HEK293 (cell line): ENCODE results near the gene CNPY1.

Experiments used
- CTCF ChIA-PET: fragments of 350-600 bp; formaldehyde crosslinking; extraction: SDS; loops from one replicate; lab custom pipeline; 2021; ENCODE audit warnings: antibody characterized with exemption; lab: Yijun Ruan, JAX
- POLR2A ChIA-PET: fragments of 300-600 bp; formaldehyde crosslinking; extraction: SDS; loops from one replicate; lab custom pipeline; 2020; ENCODE audit warnings: antibody characterized with exemption, inconsistent platforms; lab: Yijun Ruan, JAX
- H3K27ac ChIP-seq: fragments of 200-500 bp; sonication (Bioruptor generic); 2 replicates; pipeline ENCODE4 v1.5.1; 2014; ENCODE audit warnings: low read depth, low read length, control low read depth, inconsistent platforms; ENCODE audit errors: extremely low read depth
- H3K36me3 ChIP-seq, 2 experiments: fragments of 200-500 bp in 1 of 2; sonication (Bioruptor generic) in 1 of 2; 1 replicate in 1 of 2; 2 replicates in 1 of 2; pipeline ENCODE4 v1.5.1; 2014 to 2017; ENCODE audit warnings: inconsistent platforms in 2 of 2, low read length in 2 of 2; ENCODE audit not compliant: control insufficient read depth in 2 of 2, insufficient read depth in 1 of 2
- H3K4me1 ChIP-seq: fragments of 200-500 bp; sonication (Bioruptor generic); 2 replicates; pipeline ENCODE4 v1.5.1; 2014; ENCODE audit warnings: mild to moderate bottlenecking, low read length, inconsistent platforms; ENCODE audit not compliant: control insufficient read depth, insufficient read depth
- H3K4me3 ChIP-seq: 2 replicates; pipeline ENCODE4 v1.5.1; 2011; ENCODE audit warnings: low read depth, mild to moderate bottlenecking, control low read depth, low read length, moderate library complexity
- H3K9me3 ChIP-seq: fragments of 200-500 bp; sonication (Bioruptor generic); 2 replicates; pipeline ENCODE4 v1.5.1; 2014; ENCODE audit warnings: low read depth, low read length, inconsistent platforms; ENCODE audit not compliant: control insufficient read depth, insufficient read depth
- BCL11B ChIP-seq: fragments of 450-650 bp; formaldehyde crosslinking; IDR thresholded peaks from 2 replicates; pipeline ENCODE4 v1.5.1; 2016; ENCODE audit warnings: low read depth, missing biosample characterization, missing genetic modification characterization
- GLIS2 ChIP-seq: fragments of 450-650 bp; formaldehyde crosslinking; IDR thresholded peaks from 2 replicates; pipeline ENCODE4 v1.5.1; 2016; ENCODE audit warnings: missing biosample characterization, missing genetic modification characterization
- KLF1 ChIP-seq: fragments of 450-650 bp; formaldehyde crosslinking; IDR thresholded peaks from 2 replicates; pipeline ENCODE4 v1.5.1; 2016; ENCODE audit warnings: missing biosample characterization, missing genetic modification characterization
- SCRT1 ChIP-seq: fragments of 450-650 bp; formaldehyde crosslinking; IDR thresholded peaks from 2 replicates; pipeline ENCODE4 v1.5.1; 2016; ENCODE audit warnings: missing biosample characterization, missing genetic modification characterization, borderline replicate concordance
- ZBTB17 ChIP-seq: fragments of 450-650 bp; formaldehyde crosslinking; IDR thresholded peaks from 2 replicates; pipeline ENCODE4 v1.5.1; 2016; ENCODE audit warnings: missing biosample characterization, missing genetic modification characterization
- ZBTB8A ChIP-seq: fragments of 450-650 bp; formaldehyde crosslinking; IDR thresholded peaks from 2 replicates; pipeline ENCODE4 v1.5.1; 2016; ENCODE audit warnings: missing biosample characterization, missing genetic modification characterization
- ZEB2 ChIP-seq: fragments of 450-650 bp; formaldehyde crosslinking; IDR thresholded peaks from 2 replicates; pipeline ENCODE4 v1.5.1; 2016; ENCODE audit warnings: missing biosample characterization, missing genetic modification characterization
- ZFHX2 ChIP-seq: fragments of 450-650 bp; formaldehyde crosslinking; conservative IDR thresholded peaks from 2 replicates; pipeline ENCODE4 v1.5.1; 2016; ENCODE audit warnings: missing biosample characterization, missing genetic modification characterization
- ZNF114 ChIP-seq: fragments of 450-650 bp; formaldehyde crosslinking; IDR thresholded peaks from 2 replicates; pipeline ENCODE4 v1.5.0; 2017; ENCODE audit warnings: missing biosample characterization, missing genetic modification characterization
- ZNF221 ChIP-seq: fragments of 450-650 bp; formaldehyde crosslinking; IDR thresholded peaks from 2 replicates; pipeline ENCODE4 v1.5.1; 2017; ENCODE audit warnings: missing biosample characterization, missing genetic modification characterization, borderline replicate concordance
- ZNF248 ChIP-seq: fragments of 450-650 bp; formaldehyde crosslinking; IDR thresholded peaks from 2 replicates; pipeline ENCODE4 v1.5.1; 2017; ENCODE audit warnings: missing biosample characterization, missing genetic modification characterization
- ZNF391 ChIP-seq: fragments of 450-650 bp; formaldehyde crosslinking; IDR thresholded peaks from 2 replicates; pipeline ENCODE4 v1.5.1; 2016; ENCODE audit warnings: low read depth, missing biosample characterization, missing genetic modification characterization, borderline replicate concordance
- ZNF473 ChIP-seq: fragments of 450-650 bp; formaldehyde crosslinking; IDR thresholded peaks from 2 replicates; pipeline ENCODE4 v1.5.1; 2017; ENCODE audit warnings: missing biosample characterization, missing genetic modification characterization
- ZNF555 ChIP-seq: fragments of 450-650 bp; formaldehyde crosslinking; conservative IDR thresholded peaks from 2 replicates; pipeline ENCODE4 v1.5.1; 2017; ENCODE audit warnings: missing biosample characterization, mild to moderate bottlenecking, missing genetic modification characterization, inconsistent platforms
- ZNF600 ChIP-seq: fragments of 450-650 bp; formaldehyde crosslinking; IDR thresholded peaks from 2 replicates; pipeline ENCODE4 v1.5.1; 2016; ENCODE audit warnings: missing biosample characterization, missing genetic modification characterization
- ZNF621 ChIP-seq: fragments of 450-650 bp; formaldehyde crosslinking; IDR thresholded peaks from 2 replicates; pipeline ENCODE4 v1.5.1; 2017; ENCODE audit warnings: missing biosample characterization, missing genetic modification characterization
- ZNF658 ChIP-seq: fragments of 450-650 bp; formaldehyde crosslinking; IDR thresholded peaks from 2 replicates; pipeline ENCODE4; 2016; ENCODE audit warnings: missing biosample characterization, missing genetic modification characterization
- ZNF660 ChIP-seq: fragments of 450-650 bp; IDR thresholded peaks from 2 replicates; pipeline ENCODE4 v1.5.1; 2018; ENCODE audit warnings: missing biosample characterization, mild to moderate bottlenecking, missing genetic modification characterization
- ZSCAN16 ChIP-seq: fragments of 450-650 bp; formaldehyde crosslinking; IDR thresholded peaks from 2 replicates; pipeline ENCODE4 v1.5.1; 2016; ENCODE audit warnings: missing biosample characterization, missing genetic modification characterization
- TF ChIP-seq, protein P1 (sequence below): fragments of 450-650 bp; formaldehyde crosslinking; IDR thresholded peaks from 2 replicates; pipeline ENCODE4 v1.5.1; 2016; ENCODE audit warnings: missing biosample characterization, missing genetic modification characterization
- TF ChIP-seq, protein P2 (sequence below): fragments of 450-650 bp; formaldehyde crosslinking; IDR thresholded peaks from 2 replicates; pipeline ENCODE4 v1.5.1; 2016; ENCODE audit warnings: missing biosample characterization, missing genetic modification characterization, low read depth
- TF ChIP-seq, protein P3 (sequence below): fragments of 450-650 bp; formaldehyde crosslinking; IDR thresholded peaks from 2 replicates; pipeline ENCODE4 v1.5.1; 2016; ENCODE audit warnings: missing biosample characterization, missing genetic modification characterization
- TF ChIP-seq, protein P4 (sequence below): fragments of 450-650 bp; formaldehyde crosslinking; IDR thresholded peaks from 2 replicates; pipeline ENCODE4 v1.5.1; 2016; ENCODE audit warnings: missing biosample characterization, missing genetic modification characterization, borderline replicate concordance

CNPY1 gene

DNA sequence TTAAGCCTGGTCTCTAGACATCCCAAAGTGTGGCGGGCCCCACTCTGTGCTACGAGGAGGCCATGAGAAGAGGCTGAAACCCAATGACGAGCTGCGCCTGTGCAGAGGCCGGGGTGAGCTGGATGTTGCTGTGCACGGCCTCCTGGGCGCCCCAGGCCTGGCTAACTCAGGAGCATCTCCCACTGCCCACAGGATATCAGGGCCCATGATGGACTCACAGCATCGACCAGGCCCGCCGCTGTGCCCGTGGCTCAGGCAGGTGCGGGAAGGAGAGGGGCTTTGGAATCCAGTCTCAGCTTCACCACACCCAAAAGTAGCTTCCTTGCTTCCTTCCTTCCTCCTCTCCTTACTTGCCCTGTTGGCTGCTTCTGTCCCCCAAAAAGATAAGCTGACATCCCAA is 4.6 kb upstream of the CNPY1 start:
- POLR2A ChIA-PET: no interaction called here
- TF ChIP-seq ZNF473 (tag by site-specific recombination) (no peak), ZNF114 (tag by site-specific recombination) (no peak), ZNF660 (no peak), ZNF248 (no peak), ZNF221 (no peak), ZNF621 (tag by site-specific recombination) (no peak), BCL11B (no peak), ZNF391 (tag by site-specific recombination) (no peak)
- TF ChIP-seq, protein P1, sequence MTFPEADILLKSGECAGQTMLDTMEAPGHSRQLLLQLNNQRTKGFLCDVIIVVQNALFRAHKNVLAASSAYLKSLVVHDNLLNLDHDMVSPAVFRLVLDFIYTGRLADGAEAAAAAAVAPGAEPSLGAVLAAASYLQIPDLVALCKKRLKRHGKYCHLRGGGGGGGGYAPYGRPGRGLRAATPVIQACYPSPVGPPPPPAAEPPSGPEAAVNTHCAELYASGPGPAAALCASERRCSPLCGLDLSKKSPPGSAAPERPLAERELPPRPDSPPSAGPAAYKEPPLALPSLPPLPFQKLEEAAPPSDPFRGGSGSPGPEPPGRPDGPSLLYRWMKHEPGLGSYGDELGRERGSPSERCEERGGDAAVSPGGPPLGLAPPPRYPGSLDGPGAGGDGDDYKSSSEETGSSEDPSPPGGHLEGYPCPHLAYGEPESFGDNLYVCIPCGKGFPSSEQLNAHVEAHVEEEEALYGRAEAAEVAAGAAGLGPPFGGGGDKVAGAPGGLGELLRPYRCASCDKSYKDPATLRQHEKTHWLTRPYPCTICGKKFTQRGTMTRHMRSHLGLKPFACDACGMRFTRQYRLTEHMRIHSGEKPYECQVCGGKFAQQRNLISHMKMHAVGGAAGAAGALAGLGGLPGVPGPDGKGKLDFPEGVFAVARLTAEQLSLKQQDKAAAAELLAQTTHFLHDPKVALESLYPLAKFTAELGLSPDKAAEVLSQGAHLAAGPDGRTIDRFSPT: no peak
- TF ChIP-seq, protein P2, sequence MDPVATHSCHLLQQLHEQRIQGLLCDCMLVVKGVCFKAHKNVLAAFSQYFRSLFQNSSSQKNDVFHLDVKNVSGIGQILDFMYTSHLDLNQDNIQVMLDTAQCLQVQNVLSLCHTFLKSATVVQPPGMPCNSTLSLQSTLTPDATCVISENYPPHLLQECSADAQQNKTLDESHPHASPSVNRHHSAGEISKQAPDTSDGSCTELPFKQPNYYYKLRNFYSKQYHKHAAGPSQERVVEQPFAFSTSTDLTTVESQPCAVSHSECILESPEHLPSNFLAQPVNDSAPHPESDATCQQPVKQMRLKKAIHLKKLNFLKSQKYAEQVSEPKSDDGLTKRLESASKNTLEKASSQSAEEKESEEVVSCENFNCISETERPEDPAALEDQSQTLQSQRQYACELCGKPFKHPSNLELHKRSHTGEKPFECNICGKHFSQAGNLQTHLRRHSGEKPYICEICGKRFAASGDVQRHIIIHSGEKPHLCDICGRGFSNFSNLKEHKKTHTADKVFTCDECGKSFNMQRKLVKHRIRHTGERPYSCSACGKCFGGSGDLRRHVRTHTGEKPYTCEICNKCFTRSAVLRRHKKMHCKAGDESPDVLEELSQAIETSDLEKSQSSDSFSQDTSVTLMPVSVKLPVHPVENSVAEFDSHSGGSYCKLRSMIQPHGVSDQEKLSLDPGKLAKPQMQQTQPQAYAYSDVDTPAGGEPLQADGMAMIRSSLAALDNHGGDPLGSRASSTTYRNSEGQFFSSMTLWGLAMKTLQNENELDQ: no peak

GRCh38 chr7:155549226-155549625 is 2.9 kb upstream of the CNPY1 start:
- POLR2A ChIA-PET: no interaction called here
- CTCF ChIA-PET: no interaction called here
- Histone ChIP-seq H3K4me1 (no peaks in the 10 kb centered on the region), H3K9me3 (no peaks in the 10 kb centered on the region), H3K27ac (no peak overlapping the region), H3K36me3 (no peaks in the 10 kb centered on the region), H3K4me3 (no peak overlapping the region)
- TF ChIP-seq ZFHX2 (tag by site-specific recombination) (no peak), ZBTB17 (tag by site-specific recombination) (no peak), ZNF658 (no peak), ZSCAN16 (no peak), ZNF473 (tag by site-specific recombination) (no peak), KLF1 (tag by site-specific recombination) (no peak), GLIS2 (no peak)
- TF ChIP-seq, protein P3, sequence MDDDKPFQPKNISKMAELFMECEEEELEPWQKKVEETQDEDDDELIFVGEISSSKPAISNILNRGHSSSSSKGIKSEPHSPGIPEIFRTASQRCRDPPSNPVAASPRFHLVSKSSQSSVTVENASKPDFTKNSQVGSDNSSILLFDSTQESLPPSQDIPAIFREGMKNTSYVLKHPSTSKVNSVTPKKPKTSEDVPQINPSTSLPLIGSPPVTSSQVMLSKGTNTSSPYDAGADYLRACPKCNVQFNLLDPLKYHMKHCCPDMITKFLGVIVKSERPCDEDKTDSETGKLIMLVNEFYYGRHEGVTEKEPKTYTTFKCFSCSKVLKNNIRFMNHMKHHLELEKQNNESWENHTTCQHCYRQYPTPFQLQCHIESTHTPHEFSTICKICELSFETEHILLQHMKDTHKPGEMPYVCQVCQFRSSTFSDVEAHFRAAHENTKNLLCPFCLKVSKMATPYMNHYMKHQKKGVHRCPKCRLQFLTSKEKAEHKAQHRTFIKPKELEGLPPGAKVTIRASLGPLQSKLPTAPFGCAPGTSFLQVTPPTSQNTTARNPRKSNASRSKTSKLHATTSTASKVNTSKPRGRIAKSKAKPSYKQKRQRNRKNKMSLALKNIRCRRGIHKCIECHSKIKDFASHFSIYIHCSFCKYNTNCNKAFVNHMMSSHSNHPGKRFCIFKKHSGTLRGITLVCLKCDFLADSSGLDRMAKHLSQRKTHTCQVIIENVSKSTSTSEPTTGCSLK: no peak

More for the DNA sequence above, 4.6 kb upstream of the CNPY1 start:
- no peak overlapping the region for H3K27ac ChIP-seq
- H3K36me3 ChIP-seq: no peaks in the 10 kb centered on the region
- H3K9me3 ChIP-seq: no peaks in the 10 kb centered on the region
- H3K4me1 ChIP-seq: no peaks in the 10 kb centered on the region
- CTCF ChIA-PET: no interaction called here
- H3K4me3 ChIP-seq: no peak overlapping the region

- ChIA-PET CTCF (interaction anchor here (0.7 kb wide), 1 partner anchor 595 kb away, joined by 3 read pairs; no protein-coding TSS in a partner anchor), POLR2A (no interaction called here)
- Histone ChIP-seq H3K9me3 (no peaks in the 10 kb centered on the region), H3K4me1 (no peaks in the 10 kb centered on the region), H3K27ac (no peak overlapping the region), H3K36me3 (no peaks in the 10 kb centered on the region), H3K4me3 (no peak overlapping the region)
- TF ChIP-seq ZNF555 (tag by site-specific recombination): no peak
- no peak for TF ChIP-seq ZEB2 (tag by site-specific recombination)
- TF ChIP-seq ZNF600: no peak
- TF ChIP-seq, protein P4, sequence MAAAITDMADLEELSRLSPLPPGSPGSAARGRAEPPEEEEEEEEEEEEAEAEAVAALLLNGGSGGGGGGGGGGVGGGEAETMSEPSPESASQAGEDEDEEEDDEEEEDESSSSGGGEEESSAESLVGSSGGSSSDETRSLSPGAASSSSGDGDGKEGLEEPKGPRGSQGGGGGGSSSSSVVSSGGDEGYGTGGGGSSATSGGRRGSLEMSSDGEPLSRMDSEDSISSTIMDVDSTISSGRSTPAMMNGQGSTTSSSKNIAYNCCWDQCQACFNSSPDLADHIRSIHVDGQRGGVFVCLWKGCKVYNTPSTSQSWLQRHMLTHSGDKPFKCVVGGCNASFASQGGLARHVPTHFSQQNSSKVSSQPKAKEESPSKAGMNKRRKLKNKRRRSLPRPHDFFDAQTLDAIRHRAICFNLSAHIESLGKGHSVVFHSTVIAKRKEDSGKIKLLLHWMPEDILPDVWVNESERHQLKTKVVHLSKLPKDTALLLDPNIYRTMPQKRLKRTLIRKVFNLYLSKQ (tag by site-specific recombination): no peak
- TF ChIP-seq SCRT1 (tag by site-specific recombination): no peak
- no peak for TF ChIP-seq ZBTB8A (tag by site-specific recombination)
Observed at GRCh38 chr7:155547161-155547791, 917 bp upstream of the CNPY1 start.
